NCI-H1436 (cell line): ENCODE measurements around the gene FOXA3.

Experiments used
- DNase-seq: peaks from one replicate; lab custom pipeline; 2025; lab: John Stamatoyannopoulos, UW

Gene FOXA3

DNA sequence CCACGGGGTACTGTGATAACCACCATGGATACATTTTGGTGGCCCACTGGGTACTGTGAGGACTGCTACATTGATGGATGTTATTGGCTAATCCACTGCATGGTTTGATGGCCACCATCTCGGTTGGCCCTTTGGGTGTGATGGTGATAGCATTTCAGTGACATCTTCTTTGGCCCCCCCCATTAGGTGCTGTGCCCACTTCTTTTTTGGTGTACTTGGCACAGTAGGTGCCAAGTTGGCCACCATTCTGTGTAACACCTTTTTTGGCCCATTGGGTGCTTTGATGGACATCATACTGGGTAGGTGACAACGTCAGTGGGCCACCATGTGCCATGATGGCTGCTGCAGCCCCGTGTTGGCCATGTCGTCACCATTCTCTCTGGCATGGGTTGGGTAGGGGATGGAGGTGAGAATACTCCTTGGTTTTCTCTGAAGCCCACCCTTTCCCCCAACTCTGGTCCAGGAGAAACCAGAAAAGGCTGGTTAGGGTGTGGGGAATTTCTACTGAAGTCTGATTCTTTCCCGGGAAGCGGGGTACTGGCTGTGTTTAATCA, 9.2 kb downstream of the FOXA3 start:
- DNase-seq = no peak

DNA sequence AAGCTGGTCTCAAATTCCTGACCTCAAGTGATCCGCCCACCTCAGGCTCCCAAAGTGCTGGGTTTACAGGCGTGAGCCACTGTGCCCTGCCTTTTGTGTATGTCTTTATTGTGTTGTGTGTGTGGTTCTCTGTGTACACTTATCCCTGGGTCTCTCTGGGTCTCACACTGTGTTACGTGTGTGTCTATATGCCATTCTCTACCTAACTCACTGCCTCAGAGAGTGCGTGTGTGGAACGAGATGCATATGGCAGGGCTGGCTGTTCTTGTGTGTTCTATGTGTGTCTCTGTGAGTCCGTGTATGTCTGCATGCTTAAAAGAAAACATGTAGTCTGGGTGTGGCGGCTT, 10.5 kb downstream of the FOXA3 start:
- no peak for DNase-seq

DNA sequence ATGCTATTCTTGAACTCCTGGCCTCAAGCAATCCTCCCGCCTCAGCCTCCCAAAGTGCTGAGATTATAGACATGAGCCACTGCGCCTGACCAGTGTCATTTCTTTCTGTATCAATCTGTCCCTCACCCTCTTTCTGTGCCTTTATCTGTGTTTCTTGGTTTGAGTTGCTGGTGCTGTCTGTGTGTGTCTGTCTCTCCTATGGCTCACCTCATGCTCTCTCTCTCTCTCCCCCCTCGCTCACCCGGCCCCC, 12.0 kb downstream of the FOXA3 start:
- no peak for DNase-seq

DNA sequence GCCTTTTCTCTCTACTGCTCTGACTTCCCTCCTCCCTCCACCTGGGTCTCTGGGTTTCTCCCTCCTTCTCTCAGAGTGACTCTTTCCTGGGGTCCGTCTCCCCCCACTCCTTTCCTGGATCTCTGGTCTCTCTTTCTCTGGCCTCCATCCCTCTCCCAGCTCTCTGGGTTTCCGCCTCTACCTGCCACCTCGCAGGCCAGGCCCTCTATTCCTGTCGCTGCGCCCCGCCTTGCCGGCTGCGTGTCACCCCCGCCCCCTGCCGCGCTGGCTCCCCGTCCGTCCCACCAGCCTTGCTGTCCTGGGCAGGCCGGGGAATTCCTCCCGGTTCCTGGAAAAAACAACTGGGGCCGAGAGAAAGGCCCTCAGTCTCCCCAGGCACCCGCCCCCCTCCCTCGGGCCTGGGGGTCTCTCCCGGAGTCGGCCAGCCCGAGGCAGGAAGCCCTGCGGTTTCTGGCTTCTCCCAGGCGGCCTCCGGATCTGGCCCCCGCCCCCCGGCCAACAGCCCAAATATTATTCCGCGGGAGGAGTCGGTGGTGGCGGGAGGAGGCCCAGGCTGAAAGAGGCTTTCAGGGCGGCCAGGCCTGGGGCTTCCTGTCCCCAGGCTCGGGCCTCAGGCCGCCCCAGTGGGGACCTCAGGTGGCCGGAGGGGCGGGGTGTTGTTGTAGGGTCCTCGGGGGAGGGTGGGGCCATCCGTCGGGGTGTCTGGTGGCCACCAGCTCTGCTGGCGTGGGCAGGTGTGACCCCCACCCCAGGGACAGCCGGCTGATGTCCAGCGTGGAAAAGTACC, 12.5 kb downstream of the FOXA3 start:
- DNase-seq = no peak

DNA sequence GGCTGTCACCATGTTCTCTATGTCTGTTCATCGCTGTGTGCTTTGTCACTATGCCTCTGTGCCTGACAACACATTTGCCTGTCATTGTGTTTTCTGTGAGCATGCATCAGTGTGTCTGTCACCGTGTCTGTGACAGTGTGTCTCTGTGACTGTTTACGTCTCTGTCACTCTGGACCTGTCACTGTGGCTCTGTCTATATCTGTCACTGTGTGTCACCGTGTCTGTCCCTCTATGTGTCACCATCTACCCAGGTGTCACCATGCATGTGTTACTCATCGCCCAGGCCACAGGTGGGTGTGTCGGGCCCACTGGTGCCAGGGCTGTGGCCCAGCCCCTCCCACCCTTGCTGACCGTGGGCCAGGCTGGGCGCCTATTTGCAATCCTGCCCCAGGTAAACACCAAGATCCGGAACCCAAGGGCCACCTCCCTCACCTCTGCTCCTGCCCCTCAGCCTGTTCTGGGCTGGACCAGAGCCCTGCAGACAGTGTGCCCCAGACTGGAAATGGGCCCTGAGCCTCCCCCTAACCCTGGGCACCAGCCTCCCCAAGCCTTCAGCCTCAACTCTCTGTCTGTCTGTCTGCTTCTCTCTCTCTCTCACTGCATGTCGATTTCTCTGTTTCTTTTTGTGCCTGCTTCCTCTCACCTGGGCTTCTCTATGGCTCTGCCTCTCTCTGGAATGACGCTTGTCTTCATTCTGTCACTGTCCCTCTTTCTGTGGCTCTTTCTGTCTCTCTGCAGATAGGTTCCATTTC, 14.1 kb downstream of the FOXA3 start:
- DNase-seq = no peak

DNA sequence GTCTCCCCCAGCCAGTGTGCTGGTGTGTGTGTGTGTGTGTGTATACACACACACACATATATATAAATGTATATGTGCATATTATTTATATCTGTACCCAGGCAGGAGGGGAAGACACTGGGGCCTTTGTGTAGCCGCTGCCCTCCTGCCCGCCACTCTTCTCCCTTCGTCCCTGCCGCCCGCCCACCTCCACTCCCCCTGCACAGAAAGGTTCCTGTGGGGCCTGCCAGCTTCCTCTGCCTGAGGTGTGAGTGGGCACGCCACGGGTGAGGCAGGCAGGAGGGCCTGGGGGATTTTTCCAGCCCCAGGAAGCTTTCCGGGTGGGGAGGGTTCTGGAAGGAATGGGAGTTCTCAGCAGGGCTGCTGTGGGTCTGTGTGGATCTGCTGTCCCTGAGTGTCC, 14.9 kb downstream of the FOXA3 start:
- DNase-seq = no peak

DNA sequence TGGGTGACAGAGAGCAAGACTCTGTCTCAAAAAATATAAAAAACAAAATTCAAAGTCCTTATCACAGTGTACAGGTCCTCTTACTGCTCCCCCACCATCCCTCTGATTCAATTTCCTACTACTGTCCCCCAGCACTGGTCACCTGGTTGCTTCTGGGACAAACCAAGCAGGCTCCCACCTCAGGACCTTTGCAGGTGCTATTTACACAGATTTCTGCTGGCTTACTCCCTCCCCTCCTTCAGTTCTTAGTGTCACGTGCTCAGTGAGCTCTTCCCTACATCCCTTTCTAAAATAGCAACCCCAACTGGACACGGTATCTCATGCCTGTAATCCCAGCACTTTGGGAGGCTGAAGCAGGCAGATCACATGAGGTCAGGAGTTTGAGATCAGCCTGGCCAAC, 15.8 kb downstream of the FOXA3 start:
- DNase-seq = no peak

DNA sequence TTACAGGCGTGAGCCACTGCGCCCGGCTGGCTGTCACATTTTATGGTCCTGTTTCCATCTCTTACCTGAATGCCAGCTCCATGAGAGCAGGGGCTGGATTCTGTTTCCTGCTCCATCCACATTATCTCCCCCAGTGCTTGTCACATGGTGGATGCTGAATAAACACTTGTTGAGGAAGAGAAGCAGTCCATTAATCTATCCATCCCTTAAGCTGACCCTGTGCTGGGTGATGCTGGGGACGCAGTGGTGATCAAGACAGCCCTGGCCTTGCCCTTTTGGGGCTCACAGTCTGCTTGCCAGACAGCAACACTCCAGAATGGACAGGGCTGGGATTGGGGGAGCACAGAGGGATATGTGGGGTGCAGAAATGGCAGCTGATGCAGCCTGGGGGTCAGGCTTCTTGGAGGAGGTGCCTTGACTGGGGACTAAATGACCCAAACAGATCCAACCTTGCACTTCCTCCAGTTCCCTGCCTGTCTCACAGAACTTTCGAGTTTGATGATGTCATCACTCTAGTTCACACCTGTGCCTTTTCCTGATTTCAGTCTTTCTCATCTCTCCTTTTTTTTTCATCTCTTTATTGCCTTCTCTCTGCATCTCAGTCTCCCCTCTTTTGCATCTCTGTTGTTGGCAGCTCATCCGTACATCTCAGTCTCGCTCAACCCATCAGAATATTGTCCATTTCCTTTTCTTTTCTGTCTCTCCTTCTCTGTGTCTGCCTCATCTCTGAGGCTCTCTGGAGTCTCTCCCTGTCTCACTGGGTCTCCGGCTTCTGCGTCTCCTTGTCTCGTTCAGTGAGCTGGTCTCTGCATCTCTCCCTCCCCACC, 17.2 kb downstream of the FOXA3 start:
- DNase-seq = no peak

DNA sequence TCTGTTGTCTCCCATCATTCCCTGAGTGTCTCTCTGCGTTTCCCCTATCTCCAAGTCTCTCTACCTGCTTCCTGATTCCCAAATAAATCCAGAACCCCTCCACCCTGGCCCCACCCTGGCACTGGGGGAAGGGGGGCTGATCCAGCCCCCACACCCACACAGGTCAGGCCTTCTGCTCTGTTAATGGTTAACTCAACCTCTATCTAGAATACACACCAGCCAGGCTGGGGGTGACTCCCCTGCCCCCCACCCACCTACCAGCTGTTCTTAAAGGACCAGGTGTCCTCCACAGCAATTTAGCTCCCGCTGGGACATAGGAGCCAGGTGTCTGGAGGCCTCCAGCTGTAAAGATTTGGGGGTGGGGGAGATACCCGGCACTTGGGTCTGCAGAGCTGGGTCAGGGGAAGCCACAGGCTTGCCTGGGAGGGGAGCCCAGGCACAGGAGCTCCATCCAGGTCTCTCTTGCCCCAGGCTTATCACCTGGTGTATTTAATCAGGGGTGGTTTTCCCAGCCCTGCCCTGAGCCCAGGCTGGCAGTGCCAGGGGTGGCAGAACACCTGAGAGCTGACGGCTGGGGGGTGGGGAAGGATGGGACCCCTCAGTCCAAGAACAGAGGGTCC, 17.9 kb downstream of the FOXA3 start:
- DNase-seq = peak; percentile 24

DNA sequence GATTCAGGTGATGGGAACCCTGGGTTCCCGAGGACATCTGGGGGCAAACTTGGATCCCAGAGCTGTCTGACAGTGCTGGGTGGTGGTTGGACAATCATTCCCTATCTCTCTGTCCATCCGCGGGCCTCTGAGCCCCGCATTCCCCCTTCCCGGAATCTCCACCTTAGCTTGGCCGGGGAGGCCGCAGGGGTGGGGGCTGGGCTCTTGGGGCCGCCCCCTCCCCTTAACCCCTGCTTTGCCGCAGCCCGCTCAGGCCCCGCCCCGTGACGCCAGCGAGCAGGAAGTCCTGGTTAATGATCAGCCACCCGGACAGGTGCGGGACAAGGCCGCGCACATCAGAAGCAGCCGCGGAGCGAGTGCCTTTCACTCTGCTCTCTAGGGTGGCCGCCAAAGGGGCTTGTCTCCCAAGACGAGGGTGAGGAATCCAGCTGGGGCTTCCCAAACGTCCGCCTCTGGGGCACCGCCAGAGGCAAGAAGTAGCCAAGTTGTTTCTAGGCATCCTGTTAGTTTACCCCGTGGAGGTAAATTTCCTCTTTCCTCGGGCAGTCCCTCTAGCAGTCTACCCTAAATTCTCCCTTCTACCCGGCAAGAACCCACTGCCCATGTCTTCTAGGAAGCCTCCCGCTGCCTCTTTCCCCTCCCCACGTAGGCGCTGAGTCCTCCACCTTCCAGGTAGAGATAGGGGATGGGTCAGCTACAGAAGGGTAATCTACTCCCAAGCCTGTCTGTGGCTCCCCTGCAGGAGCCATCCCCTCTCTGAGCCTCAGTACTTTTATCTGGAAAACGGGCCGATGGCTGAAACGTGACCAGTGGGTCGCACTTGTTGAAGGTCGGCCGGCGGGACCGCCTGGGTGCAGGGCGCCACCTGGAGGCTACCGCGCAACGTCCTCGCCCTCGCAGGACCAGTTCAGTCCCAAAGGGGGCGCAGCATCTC, 18.8 kb downstream of the FOXA3 start:
- DNase-seq = peak; percentile 81

DNA sequence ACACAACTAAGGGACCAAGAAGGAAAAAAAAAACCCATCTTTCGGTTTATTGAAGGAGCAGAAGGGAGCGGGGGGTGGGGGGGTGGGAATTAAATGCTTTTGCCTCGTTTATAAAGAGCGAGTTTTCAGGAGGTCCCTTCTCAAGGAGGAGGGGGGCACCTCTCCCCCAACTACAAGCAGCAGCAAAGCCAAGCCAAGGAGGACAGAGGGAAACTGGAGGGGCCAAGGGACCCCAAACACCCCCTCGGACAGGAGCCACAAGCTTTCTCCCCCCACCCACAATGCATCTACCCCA, 19.4 kb downstream of the FOXA3 start:
- no peak for DNase-seq

DNA sequence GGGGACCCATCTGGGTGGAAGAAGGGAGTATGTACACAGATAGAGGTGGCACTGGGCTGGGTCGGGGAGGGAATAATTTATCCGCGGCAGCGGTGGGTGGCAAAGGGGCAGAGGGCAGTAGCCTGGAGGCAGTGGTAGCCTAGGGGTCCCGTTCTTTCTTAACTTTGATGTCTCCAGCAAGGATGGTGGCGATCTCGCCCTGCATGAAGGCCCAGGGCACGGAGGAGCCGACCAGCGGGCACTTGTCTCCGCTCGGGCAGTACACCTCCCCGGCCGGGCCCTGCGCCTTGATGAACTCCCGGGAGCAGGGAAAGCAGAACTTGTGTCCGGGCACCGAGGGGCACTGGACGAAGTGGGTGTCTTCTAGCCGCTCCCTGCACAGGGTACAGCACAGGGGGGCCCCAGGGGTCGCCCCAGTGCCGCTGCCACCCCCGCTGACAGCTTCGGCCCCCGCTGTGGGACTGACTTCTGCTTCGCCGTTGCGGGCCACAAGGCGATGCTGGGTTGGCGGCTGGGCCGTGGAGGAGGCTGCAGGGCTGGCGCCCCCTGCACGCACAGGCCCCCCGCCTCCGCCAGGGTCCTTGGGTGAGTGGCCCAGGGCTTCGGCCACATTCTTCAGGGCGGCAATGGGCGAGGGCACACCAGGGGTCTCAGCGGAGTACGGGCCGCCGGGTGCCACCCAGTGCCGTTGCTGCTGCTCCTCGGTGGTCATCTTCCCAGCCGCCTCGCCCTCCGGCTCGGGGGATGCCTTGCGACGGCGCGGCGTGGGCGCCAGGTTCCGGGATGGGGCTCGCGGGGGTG, 20.0 kb downstream of the FOXA3 start:
- no peak for DNase-seq

DNA sequence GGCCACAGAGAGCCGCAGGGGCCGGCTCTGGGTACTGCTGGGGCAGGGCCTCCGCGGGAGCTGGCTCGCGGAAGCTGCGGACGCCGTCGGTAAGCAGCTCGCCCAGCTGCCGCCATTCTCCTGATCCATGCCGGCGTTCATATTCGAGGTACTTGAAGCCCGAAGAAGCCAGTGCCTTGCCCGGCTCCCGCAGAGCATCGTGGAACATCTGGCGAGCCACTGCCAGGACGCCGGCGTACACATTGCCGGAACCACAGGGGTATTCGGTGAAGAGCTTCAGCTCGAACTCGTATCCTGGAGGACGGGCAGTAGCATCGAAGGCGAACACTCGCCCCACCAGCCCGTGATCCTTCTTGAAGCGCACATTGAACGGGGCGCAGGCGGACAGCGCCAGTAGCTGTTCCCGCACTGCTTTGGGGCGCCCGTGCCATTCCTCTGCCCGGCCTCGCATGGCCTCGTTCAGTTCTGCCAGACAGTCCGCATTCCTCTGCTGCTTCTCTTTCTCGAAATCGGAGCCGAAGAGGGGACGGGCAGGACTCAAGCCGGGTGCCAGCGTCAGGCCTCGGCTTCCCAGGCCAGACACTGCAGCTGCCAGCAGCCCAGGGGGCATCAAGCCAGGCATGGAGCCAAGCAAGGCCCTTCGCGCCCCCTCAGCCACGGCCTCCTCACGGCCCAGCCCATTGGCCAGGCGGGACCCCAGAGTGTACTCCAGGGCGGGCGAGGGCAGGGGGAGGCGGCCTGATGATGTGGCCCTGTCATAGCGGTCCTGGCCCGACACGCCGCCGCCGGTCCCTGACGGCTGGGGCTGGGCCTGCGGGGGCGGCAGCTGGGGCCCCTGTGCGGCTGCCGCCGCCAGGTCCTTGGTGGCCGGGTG, 20.8 kb downstream of the FOXA3 start:
- no peak for DNase-seq

DNA sequence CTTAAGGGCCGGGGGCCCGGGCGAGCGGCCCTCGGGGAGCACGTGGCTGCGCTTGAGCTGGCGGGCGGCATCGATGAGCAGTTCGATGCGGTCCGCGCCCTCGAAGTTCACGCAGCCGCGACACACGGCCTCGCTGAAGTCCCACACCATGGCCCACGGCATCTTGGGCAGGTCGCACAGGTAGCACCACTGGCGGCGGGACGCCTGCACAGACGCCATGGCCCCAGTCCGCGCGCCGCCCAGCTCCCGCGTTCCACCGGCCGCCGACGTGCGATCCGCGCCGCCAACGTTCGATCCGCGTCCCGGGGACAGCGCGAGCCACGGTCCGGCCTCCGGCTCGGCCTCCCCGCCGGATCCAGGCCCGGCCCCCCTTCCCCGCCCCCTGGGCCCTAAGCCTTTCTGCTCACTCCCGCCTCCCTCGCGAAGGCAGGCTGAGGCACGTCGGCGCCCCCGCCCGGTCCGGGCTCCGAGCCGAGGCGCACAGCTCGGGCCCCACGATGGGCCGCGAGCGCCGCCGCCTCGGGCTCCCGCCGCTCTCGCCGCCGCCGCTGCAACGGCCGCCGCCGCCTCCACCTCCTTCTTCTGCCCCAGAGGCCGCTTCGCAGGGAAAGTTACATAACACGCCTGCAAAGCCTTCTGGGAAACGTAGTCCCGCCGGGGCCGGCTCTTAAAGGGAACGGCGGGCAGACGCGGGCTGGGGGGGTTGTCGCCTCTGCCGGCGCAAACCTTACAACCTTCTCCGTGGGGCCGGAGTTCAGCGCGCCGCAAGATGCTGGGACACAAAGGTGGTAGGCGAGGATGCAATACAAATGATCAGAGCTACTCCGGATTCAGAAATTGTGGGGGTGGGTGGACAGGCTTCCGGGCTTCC, 21.7 kb downstream of the FOXA3 start, which contains the start of gene IRF2BP1:
TSS of gene IRF2BP1 (minus strand) at position 586 of the 871 bp plus-strand sequence. CDS start at position 219, 367 bp downstream.
- peak; percentile 91 for DNase-seq

DNA sequence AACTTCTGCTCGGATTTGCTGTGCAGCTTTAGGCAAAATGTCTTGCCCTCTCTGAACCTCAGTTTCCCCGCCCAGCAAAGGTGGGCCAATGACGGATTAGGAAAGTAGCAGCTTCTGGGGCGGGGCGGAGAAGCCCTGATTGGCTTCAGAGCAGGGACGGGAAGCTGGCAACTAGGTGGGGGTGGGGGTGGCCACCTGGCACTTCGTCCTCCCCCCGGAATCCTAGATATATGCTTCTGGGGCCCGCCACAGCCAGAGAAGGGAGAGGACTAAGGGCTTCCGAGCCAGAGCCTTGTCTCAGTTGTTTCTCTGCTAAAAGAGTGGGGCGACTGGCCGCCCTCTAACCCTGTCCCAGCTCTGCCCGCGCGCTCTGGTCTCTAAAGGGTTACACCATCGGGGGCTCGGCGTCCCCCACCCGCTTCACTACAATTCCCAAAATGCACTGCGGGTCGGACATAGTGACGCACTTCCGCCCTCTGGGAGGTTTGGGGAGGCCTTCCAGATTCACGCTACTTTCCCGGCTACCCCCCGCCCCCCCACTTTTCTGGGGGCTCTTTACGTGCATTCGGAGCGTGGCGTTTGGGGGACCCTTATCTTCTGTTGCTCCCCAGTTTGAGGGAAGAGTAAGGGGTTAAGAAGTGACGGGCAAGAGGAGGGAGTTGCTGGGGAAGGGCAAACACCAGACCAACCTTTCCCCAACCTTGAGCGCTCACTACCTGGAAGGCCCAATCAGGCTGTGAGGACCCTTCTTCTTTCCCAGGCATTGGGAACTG, 22.5 kb downstream of the FOXA3 start:
- peak; percentile 89 for DNase-seq

DNA sequence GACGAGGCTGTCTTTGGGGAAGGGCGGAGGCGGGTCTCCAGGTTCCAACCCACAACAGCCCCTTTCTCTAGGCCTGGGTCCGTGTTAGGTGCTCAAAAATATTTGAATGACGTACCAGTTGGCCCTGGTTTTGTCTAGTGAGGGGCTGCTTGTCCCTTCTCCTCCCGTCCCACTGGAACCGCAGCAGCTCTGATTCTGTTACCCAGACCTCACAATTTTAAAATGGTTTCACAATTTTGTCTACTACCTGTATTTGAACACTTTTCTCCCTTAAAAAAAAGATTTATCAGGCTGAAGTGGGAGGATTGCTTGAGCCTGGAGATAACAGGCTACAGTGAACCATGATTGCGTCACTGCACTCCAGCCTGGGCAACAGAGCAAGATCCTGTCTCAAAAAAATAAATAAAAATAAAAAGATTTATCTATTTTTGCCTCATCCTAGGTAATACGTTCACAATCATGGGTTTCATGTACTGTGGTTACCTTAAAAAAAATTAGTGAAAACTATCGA, 23.1 kb downstream of the FOXA3 start:
- no peak for DNase-seq

DNA sequence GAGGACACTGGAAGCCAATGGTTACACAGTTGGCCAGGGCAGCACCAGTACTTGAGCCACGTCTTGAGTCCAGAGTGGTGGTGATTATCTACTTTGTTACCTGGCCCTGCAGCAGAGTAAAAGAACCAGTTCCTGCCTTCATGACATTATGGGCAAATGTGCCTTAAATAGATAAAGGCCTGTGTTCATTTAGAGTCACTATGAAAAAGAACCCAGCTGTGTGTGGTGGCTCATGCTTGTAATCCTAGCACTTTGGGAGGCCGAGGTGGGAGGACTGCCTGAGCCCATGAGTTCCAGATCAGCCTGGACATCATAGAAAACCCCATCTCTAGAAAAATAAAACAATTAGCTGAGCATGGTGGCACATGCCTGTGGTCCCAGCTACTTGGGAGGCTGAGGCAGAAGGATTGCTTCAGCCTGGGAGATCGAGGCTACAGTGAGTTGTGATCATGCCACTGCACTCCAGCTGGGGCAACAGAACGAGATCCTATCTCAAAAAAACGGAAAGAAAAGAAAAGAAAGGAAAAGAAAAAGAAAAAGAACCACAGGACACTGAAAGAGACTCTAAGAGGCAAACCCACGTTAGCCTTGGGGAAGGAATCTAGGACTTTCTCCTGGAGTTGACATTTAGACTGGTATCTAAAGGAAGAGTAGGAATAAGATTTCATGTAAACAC, 25.2 kb downstream of the FOXA3 start:
- DNase-seq = no peak
